ENCODE data around the gene MEI1.

The MEI1 gene

DNA sequence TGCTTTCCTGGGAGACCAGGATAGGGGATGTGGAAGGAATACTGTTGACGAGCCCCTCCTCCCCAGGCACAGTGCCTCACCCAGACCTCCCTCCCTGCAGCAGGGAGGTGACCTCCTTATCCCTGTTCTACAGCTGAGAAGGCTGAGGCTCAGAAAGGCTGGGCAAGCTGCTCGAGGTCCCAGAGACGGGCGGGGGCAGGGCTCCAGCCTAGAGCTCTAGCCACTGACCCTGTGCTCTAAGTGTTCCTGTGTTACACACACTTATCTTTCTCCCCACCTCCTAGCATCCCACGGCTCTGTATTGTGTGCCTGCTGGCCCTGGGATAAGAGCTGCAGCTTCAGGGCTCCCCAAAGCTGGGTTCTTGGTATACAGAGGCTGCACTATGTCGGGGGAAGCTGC lies 109.1 kb downstream of the MEI1 start:
- Mint-ChIP-seq H3K27ac (no peak overlapping the region), H3K9me3 (no peaks in the 10 kb centered on the region), H3K4me1 (ENCODE audit: low read depth) (peaks cover 13% of the 10 kb centered on the region), H3K4me3 (no peak overlapping the region), H3K27me3 (ENCODE audit: low read depth) (no peaks in the 10 kb centered on the region), H3K36me3 (ENCODE audit: low read depth) (peaks cover 24% of the 10 kb centered on the region)

DNA sequence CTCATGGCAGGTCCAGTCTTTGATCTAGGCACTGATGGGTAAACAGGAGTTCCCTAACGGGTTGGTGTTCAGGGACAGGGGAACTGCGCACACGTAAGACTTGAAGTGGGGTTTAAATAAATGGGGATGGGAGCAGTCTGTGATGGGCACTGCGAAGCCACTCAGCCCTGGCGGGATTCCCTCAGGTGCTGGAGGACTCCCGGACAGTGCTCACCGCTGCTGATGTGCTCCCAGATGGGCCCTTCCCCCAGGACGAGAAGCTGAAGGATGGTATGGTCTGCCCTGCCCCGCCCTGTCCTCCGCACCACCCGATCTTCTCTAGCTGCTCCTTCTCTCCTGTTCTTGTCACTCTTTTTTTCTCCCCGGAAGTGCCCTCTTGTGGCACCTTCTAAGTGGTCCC lies 110.7 kb downstream of the MEI1 start:
- no peaks in the 10 kb centered on the region for H3K27me3 Mint-ChIP-seq (ENCODE audit: low read depth)
- peaks cover 23% of the 10 kb centered on the region for H3K36me3 Mint-ChIP-seq (ENCODE audit: low read depth)
- peak overlapping the region; percentile 27 for H3K27ac Mint-ChIP-seq
- no peaks in the 10 kb centered on the region for H3K9me3 Mint-ChIP-seq
- no peak overlapping the region for H3K4me3 Mint-ChIP-seq
- peaks cover 4% of the 10 kb centered on the region for H3K4me1 Mint-ChIP-seq (ENCODE audit: low read depth)

DNA sequence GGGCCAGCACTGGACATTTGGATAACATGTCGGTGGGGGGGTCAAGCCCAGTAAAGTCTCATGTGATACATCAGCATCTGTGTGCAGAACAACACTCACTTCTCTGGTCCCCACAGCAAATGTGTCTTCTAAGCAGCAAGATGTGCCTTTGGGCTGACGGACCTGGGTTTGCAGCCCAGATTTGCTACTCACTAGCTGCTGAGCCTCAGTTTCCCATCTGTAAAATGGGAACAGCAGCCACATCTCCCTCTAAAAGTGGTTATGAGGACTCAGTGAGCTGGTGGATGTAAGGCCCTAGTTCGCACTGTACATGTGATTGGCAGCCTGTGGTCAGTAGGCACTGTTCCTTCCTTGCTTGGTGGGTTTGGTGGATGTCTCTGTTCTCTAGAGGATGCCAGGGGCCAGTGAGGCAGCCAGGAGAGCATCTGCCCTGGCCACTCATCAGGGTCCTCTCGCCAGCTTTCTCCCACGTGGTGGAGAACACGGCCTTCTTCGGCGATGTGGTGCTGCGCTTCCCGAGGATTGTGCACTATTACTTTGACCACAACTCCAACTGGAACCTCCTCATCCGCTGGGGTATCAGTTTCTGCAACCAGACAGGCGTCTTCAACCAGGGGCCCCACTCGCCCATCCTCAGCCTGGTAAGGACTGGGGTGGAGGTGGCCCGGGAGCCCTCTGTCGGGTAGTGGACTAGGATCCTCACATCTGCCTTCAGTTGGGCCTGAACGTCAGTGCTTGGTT lies 113.7 kb downstream of the MEI1 start:
- peaks cover 3% of the 10 kb centered on the region for H3K4me1 Mint-ChIP-seq (ENCODE audit: low read depth)
- no peaks in the 10 kb centered on the region for H3K9me3 Mint-ChIP-seq
- H3K27ac Mint-ChIP-seq = no peak overlapping the region
- no peaks in the 10 kb centered on the region for H3K27me3 Mint-ChIP-seq (ENCODE audit: low read depth)
- no peak overlapping the region for H3K4me3 Mint-ChIP-seq
- peaks cover 29% of the 10 kb centered on the region for H3K36me3 Mint-ChIP-seq (ENCODE audit: low read depth)

DNA sequence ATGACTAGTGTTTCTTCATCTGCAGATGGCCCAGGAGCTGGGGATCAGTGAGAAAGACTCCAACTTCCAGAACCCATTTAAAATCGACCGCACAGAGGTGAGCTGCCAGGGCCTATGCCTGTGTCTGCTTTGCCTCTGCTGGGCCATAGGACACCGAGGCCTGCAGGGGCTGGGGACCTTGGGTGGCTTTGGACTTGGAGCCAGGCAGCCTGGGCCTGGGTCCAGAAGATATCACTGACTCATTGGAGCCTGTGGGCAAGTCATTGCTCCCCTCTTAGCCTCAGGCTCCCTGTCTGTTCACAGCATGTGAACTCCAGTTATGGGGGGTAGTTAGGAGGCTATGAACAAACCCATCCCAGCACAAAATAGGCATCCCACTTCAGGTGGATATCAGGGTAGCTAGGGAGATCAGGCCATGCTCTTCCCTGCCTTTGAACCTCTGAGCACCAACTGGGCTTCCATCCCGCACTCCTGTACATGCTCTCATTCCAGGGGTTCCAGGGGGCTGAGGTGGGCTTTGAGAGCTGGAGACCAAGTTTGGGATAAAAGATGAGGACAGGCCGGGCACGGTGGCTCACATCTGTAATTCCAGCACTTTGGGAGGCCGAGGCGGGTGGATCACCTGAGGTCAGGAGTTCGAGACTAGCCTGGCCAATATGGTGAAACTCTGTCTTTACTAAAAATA lies 114.6 kb downstream of the MEI1 start:
- no peak overlapping the region for H3K4me3 Mint-ChIP-seq
- no peaks in the 10 kb centered on the region for H3K27me3 Mint-ChIP-seq (ENCODE audit: low read depth)
- peaks cover 3% of the 10 kb centered on the region for H3K4me1 Mint-ChIP-seq (ENCODE audit: low read depth)
- H3K27ac Mint-ChIP-seq = no peak overlapping the region
- H3K36me3 Mint-ChIP-seq (ENCODE audit: low read depth) = peaks cover 27% of the 10 kb centered on the region
- no peaks in the 10 kb centered on the region for H3K9me3 Mint-ChIP-seq

DNA sequence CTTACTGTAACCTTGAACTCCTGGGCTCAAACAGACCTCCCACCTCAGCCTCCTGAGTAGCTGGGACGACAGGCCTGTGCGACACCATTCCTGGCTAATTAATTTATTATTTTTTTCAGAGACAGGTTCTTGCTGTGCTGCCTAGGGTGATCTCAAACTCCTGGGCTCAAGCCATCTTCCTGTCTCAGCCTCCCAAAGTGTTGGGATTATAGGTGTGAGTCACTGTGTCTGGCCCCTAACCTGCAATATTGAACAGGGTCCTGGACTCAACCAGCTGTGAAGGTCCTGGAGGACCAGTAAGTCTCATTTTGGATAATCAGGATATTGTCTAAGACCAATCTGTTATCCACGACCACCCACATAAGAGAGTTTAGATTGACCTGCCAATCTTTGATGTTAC lies 116.4 kb downstream of the MEI1 start:
- Mint-ChIP-seq H3K4me3 (no peak overlapping the region), H3K27ac (no peak overlapping the region), H3K9me3 (no peaks in the 10 kb centered on the region), H3K4me1 (ENCODE audit: low read depth) (peaks cover 3% of the 10 kb centered on the region), H3K27me3 (ENCODE audit: low read depth) (no peaks in the 10 kb centered on the region), H3K36me3 (ENCODE audit: low read depth) (peaks cover 22% of the 10 kb centered on the region)

DNA sequence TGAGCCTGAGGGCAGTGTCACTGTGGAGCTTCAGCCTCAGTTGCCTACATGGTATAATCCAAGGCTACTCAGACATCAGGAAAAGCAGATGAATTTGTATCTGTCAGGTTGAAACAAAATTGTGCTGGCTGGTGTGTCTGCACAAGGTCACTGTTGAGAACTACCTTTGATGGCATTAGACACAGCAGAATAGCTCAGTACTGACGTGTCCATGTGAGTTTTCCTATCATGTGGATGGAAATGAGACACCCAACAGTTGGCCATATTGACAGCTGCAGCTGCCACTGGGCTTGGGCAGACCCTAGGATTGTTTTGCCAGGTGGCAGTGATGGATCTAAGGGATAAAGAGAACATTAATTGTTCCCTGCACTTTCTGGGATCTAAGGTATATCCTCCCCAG lies 116.9 kb downstream of the MEI1 start:
- Mint-ChIP-seq H3K4me3 (no peak overlapping the region), H3K27me3 (ENCODE audit: low read depth) (no peaks in the 10 kb centered on the region), H3K36me3 (ENCODE audit: low read depth) (peaks cover 25% of the 10 kb centered on the region), H3K27ac (no peak overlapping the region), H3K4me1 (ENCODE audit: low read depth) (peaks cover 3% of the 10 kb centered on the region), H3K9me3 (no peaks in the 10 kb centered on the region)

DNA sequence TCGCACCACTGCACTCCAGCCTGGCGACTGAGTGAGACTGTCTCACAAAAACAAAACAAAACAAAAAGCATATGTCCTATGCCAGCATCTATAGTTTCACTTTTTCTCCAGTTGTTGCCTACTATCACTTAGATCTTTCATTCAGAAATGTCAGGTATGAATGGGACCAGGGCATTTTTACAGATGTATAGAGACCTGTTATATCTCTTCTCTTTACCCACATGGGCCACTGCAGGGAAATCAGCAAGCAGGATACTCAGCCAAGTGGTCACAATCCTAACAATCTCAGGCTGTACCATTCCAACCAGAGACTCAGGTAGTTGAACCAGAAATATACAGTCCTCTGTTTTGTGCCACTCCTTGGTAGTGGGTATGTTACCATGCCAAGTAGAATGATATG lies 117.6 kb downstream of the MEI1 start:
- Mint-ChIP-seq H3K9me3 (no peaks in the 10 kb centered on the region), H3K4me3 (no peak overlapping the region), H3K4me1 (ENCODE audit: low read depth) (peaks cover 5% of the 10 kb centered on the region), H3K27me3 (ENCODE audit: low read depth) (no peaks in the 10 kb centered on the region), H3K36me3 (ENCODE audit: low read depth) (peaks cover 23% of the 10 kb centered on the region), H3K27ac (no peak overlapping the region)

DNA sequence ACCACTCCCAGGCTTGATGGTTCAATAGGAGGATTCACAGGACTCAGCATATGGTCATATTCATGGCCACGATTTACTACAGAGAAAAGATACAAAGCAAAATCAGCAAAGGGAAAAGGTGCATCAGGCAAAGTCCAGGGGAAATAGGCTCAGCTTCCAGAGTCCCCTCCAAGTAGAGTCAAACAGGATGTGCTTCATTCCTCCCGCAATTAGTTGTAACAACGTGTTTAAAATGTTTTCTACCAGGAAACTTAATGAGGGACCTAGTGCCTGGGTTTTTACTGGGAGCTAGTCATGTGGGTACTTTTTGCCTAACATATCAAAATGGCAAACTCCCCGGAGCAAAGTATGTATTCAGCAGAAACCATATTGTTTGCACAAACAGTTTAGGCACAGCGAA lies 118.7 kb downstream of the MEI1 start:
- H3K4me1 Mint-ChIP-seq (ENCODE audit: low read depth) = peaks cover 14% of the 10 kb centered on the region
- peaks cover 23% of the 10 kb centered on the region for H3K36me3 Mint-ChIP-seq (ENCODE audit: low read depth)
- no peaks in the 10 kb centered on the region for H3K9me3 Mint-ChIP-seq
- peak overlapping the region; percentile 37 for H3K27ac Mint-ChIP-seq
- no peaks in the 10 kb centered on the region for H3K27me3 Mint-ChIP-seq (ENCODE audit: low read depth)
- no peak overlapping the region for H3K4me3 Mint-ChIP-seq

DNA sequence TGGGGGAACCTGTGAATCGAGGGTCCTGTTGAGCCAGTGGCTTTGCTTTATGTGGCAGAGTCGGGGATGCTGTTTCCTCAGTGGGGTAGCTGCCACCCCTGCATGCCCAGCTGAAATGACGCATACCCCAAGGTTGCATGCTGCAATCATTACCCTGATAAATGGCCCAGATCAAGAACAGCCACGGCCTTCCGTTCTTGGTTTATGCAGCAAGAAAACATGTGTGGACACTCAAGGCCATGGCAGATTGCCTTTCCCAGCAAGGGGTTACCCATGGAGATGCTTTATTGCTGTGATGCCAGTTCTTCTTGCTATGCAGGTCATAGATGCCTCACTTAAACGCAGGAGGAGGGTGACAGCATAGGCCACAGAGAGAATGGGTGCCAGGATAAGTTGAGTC lies 119.3 kb downstream of the MEI1 start:
- Mint-ChIP-seq H3K27me3 (ENCODE audit: low read depth) (no peaks in the 10 kb centered on the region), H3K9me3 (no peaks in the 10 kb centered on the region), H3K27ac (no peak overlapping the region), H3K36me3 (ENCODE audit: low read depth) (peaks cover 20% of the 10 kb centered on the region), H3K4me3 (no peak overlapping the region), H3K4me1 (ENCODE audit: low read depth) (peaks cover 14% of the 10 kb centered on the region)

DNA sequence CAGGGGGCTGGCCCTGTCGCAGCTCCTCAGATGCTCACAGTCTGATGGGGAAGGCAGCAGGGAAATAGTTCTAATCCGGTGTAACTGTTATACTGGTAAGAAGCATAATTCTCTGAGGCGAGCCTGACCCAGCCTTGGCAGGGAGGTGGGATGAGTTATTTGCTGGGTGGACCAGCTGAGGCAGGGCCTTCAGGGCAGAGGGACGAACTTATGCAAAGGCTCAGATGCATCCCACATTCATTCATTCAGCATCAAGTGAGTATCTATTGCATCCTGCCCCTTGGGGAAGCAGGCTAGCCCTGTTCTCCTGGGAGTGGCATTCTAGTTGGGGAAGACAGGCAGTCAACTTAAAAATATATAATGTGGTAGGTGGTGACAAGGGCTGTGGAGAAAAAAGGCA lies 120.0 kb downstream of the MEI1 start:
- H3K27ac Mint-ChIP-seq = no peak overlapping the region
- no peaks in the 10 kb centered on the region for H3K9me3 Mint-ChIP-seq
- H3K4me3 Mint-ChIP-seq = no peak overlapping the region
- H3K4me1 Mint-ChIP-seq (ENCODE audit: low read depth) = peaks cover 17% of the 10 kb centered on the region
- H3K36me3 Mint-ChIP-seq (ENCODE audit: low read depth) = peaks cover 20% of the 10 kb centered on the region
- no peaks in the 10 kb centered on the region for H3K27me3 Mint-ChIP-seq (ENCODE audit: low read depth)

DNA sequence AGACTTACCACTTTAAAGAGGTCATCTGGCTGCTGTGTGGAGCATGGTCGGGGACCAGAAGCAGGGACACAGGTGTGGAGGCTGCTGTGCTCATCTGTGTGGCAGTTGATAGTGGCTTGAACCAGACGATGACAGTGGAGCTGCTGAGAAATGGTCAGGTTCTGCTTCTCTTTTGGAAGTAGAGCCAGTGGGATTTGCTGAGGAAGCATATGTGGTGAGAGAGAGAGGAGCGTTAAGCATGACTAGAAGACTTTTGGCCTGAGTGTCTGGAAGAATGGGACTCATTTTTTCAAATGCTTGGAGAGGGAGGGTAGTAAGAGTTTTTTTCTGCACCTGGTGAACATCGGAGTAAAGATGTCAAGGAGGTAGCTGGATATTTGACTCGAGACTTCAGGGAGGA lies 121.1 kb downstream of the MEI1 start:
- peaks cover 17% of the 10 kb centered on the region for H3K4me1 Mint-ChIP-seq (ENCODE audit: low read depth)
- no peaks in the 10 kb centered on the region for H3K9me3 Mint-ChIP-seq
- no peak overlapping the region for H3K4me3 Mint-ChIP-seq
- peaks cover 25% of the 10 kb centered on the region for H3K36me3 Mint-ChIP-seq (ENCODE audit: low read depth)
- H3K27ac Mint-ChIP-seq = peak overlapping the region; percentile 52
- no peaks in the 10 kb centered on the region for H3K27me3 Mint-ChIP-seq (ENCODE audit: low read depth)

DNA sequence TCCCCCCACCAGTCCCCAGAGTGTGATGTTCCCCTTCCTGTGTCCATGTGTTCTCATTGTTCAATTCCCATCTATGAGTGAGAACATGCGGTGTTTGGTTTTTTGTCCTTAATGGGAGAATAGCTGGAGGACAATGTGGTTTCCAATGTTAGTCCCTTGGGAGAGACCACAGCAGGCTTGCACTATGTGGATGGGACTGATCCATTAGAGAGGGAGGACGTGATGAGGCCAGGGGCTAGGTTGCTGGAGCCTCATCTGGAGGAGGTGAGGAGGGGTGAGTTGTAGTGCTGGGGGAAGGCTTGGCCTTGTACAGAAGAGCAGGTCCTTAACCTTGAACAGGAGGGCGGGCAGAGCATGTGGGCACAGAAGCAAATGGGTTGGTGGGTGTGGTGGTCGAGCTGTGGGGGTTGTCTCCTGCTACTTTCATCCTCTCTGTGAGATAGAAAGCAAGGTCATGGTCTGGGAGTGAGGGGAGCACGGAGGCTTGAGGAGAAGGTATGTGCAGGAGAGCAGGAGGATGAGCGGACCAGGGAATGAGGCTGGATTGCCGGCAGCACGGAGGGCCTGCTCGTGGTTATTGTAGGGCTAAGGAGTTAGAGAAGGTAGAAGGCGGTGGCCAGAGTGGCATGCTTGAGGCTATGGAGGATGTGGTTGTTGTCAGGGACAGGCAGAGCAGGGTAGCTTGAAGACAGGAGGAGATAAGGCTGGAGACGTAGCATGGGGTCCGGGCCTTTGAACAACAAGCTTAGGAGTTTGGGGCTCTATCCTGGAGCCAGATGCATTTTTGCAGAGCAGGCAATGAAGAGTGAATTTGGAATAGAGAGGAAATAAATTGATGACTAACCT lies 122.4 kb downstream of the MEI1 start:
- H3K27ac Mint-ChIP-seq = peak overlapping the region; percentile 7
- H3K4me3 Mint-ChIP-seq = no peak overlapping the region
- peaks cover 21% of the 10 kb centered on the region for H3K36me3 Mint-ChIP-seq (ENCODE audit: low read depth)
- no peaks in the 10 kb centered on the region for H3K9me3 Mint-ChIP-seq
- peaks cover 14% of the 10 kb centered on the region for H3K4me1 Mint-ChIP-seq (ENCODE audit: low read depth)
- H3K27me3 Mint-ChIP-seq (ENCODE audit: low read depth) = no peaks in the 10 kb centered on the region

DNA sequence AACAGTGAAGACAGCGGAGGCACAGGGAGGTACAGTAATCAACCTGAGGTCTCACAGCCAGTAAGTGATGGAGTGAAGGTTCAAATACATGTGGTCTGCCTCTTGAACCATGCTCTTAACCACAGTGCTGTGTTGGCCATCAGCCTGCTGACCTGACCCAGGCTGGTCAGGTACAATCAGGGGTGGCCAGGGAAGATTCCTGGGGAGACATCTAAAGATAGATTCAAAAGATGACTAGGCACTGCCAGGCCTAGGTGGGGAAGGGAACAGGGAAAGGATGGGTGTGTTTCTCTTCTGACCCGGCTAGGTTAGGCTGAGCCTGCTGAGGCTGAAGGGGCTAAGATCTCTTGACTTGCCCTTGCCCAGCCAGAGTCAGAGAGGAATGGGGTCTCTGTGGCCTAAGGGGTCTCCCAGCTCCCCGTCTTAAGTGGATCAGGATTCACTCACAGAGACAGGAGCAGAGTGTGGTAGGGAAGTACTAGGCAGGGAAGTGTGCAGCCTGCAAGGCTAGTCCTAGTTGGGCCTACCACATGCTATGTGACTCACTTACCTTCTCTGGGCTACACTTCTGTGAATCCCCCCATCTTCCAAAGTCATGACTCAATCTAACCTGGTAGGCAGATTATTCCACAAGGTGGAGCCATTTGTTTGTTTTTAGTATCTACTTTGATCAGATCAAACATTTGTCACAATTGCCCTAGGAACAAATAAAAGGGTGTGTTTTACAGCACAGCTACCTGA lies 123.2 kb downstream of the MEI1 start:
- Mint-ChIP-seq H3K36me3 (ENCODE audit: low read depth) (peaks cover 22% of the 10 kb centered on the region), H3K9me3 (no peaks in the 10 kb centered on the region), H3K27me3 (ENCODE audit: low read depth) (no peaks in the 10 kb centered on the region), H3K4me3 (no peak overlapping the region), H3K27ac (peak overlapping the region; percentile 53), H3K4me1 (ENCODE audit: low read depth) (peaks cover 18% of the 10 kb centered on the region)

DNA sequence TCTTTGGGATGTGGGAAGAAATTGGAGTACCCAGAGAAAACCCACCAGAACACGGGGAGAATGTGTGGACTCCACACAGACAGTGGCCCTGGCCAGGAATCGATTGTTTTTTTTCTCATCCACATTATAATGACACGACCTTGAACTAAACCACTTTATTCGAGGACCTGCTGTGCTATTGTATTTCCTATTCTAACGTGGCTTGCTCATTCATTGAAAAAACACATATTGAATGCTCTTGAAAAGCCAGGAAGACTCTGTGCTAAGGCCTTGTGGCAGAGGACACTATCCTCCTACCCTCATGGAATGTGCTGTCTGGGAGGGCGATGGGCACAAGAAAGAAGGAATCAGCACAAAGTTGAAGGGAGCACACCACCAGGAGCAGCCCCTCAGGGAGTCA lies 124.5 kb downstream of the MEI1 start:
- Mint-ChIP-seq H3K27me3 (ENCODE audit: low read depth) (no peaks in the 10 kb centered on the region), H3K4me1 (ENCODE audit: low read depth) (peaks cover 25% of the 10 kb centered on the region), H3K27ac (no peak overlapping the region), H3K36me3 (ENCODE audit: low read depth) (peaks cover 24% of the 10 kb centered on the region), H3K9me3 (no peaks in the 10 kb centered on the region), H3K4me3 (no peak overlapping the region)
